Mucosa of stomach (tissue), 1 donor: ENCODE data around the gene IGF2BP1.
"Not testable (repeated sequence)": the region's sequence is repeated elsewhere in the genome, so short reads cannot be mapped to it uniquely, and the experiment has no call there.

Source experiments
- H3K27me3 ChIP-seq: one replicate; pipeline ENCODE4 v1.7.0; 2013; ENCODE audit warnings: mild to moderate bottlenecking, low read length; ENCODE audit not compliant: control insufficient read depth, insufficient read depth
- H3K36me3 ChIP-seq: one replicate; pipeline ENCODE4 v1.7.0; 2013; ENCODE audit warnings: low read length; ENCODE audit not compliant: control insufficient read depth, insufficient read depth
- H3K4me1 ChIP-seq: one replicate; pipeline ENCODE4 v1.7.0; 2013; ENCODE audit warnings: mild to moderate bottlenecking, low read length; ENCODE audit not compliant: control insufficient read depth, insufficient read depth
- H3K4me3 ChIP-seq: one replicate; pipeline ENCODE4 v1.7.0; 2013; ENCODE audit warnings: low read length
- H3K9ac ChIP-seq: one replicate; pipeline ENCODE4 v1.7.0; 2013; ENCODE audit warnings: mild to moderate bottlenecking, low read length, moderate library complexity
- H3K9me3 ChIP-seq: one replicate; pipeline ENCODE4 v1.7.0; 2013; ENCODE audit warnings: mild to moderate bottlenecking, low read length, moderate library complexity; ENCODE audit not compliant: control insufficient read depth
- donor health status: Pancreatic carcinoma.

The IGF2BP1 gene

DNA sequence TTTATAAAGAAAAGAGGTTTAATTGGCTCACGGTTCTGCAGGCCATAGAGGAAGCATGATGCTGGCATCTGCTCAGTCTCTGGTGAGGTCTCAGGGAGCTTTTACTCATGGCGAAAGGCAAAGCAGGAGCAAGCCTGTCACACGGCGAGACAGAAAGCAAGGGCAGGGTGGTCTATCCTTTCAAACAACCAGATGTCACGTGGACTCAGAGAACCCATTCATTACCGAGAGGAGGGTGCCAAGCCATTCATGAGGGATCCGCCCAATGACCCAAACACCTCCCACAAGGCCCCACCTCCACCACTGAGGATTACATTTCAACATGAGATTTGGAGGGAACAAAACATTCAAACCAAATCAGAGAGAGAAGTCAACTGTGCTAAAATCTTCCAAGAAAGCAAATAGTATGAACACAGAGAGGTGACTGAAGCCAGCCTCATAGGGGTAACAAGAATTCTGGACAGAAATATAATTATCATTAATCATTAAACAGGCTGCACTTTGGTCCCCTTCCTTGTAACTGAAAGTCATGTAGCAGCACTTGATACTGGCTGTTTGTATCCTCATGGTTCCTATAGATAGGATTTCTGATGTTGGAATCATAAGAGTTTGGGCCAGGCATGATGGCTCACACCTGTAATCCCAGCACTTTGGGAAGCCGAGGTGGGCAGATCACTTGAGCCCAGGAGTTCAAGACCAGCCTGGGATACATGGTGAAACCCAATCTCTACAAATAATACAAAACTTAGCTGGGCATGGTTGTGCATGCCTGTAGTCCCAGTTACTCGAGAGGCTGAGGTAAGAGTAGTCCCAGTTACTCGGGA lies 82.9 kb downstream of the IGF2BP1 start:
- Histone ChIP-seq H3K9me3 (no peaks in the 10 kb centered on the region), H3K4me1 (no peaks in the 10 kb centered on the region), H3K36me3 (no peaks in the 10 kb centered on the region), H3K27me3 (peaks cover 9% of the 10 kb centered on the region), H3K9ac (no peak overlapping the region), H3K4me3 (no peak overlapping the region)

DNA sequence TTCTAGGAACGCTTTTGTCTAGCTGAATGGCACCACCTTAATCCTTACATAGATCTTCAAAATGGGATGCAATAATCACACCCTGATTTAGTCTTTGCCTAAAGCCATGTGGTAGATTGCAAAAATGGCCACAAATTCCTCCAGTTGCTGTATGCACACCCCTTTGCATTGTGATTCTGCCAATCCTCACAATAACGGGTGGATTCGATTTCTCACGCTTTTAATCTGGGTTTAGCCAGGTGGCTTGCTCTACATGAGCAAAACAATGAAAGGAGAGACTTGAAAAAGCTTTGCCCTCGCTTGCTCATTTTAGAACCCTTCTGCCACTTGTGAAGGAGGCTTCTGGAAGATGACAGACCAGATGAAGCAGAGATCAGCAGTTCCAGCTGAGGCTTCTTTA lies 85.0 kb downstream of the IGF2BP1 start:
- no peak overlapping the region for H3K4me3 ChIP-seq
- H3K4me1 ChIP-seq: no peaks in the 10 kb centered on the region
- no peak overlapping the region for H3K9ac ChIP-seq
- H3K27me3 ChIP-seq: peaks cover 19% of the 10 kb centered on the region
- no peaks in the 10 kb centered on the region for H3K36me3 ChIP-seq
- no peaks in the 10 kb centered on the region for H3K9me3 ChIP-seq

DNA sequence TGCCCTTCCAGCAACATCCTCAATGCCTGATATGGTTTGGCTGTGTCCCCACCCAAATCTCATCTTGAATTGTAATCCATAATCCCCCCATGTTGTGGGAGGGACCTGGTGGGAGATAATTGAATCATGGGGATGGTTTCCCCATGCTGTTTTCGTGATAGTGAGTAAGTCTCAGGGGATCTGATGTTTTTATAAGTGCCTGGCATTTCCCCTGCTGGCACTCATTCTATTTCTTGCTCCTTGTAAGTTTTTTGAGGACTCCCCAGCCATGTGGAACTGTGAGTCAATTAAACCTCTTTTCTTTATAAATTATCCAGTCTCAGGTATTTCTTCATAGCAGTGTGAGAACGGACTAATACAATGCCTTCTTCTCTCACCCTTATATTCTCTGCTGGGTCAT lies 87.9 kb downstream of the IGF2BP1 start:
- H3K9me3 ChIP-seq, H3K4me1 ChIP-seq, H3K4me3 ChIP-seq, H3K36me3 ChIP-seq, H3K9ac ChIP-seq: not testable (repeated sequence)
- peaks cover 21% of the 10 kb centered on the region for H3K27me3 ChIP-seq

DNA sequence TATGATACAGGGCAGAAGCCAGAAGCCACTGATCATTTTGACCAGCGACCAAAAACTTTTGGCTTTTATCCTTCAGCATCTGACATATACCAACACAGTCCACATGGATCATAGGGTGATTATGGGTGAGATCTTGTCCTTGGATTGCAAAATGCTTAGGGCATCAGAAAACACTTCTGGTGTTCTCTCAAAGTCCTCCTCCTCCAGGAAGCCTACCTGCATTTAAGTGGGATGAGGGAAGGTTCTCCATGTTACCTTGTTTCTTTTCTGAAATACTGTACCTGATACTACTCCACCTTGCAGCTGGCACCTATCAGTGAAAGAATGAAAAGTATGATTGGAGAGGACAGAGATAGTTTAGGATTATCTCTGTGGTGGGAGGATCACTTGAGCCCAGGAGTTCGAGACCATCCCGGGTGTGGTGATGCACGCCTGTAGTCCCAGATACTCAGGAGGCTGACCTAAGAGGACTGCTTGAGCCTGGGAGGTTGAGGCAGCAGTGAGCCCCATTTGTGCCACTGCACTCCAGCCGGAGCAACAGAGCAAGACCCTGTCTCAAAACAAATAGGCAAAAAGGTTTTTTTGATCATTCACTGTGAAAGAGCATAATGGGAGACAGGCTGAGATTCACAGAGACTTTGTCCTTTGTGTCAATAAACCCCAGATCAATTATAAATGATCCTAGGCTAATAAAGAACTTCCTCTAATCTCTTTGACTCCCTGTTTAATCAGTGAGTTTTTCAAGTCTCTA lies 88.6 kb downstream of the IGF2BP1 start:
- peaks cover 21% of the 10 kb centered on the region for H3K27me3 ChIP-seq
- no peaks in the 10 kb centered on the region for H3K9me3 ChIP-seq
- H3K4me1 ChIP-seq: no peaks in the 10 kb centered on the region
- no peak overlapping the region for H3K4me3 ChIP-seq
- no peak overlapping the region for H3K9ac ChIP-seq
- no peaks in the 10 kb centered on the region for H3K36me3 ChIP-seq

DNA sequence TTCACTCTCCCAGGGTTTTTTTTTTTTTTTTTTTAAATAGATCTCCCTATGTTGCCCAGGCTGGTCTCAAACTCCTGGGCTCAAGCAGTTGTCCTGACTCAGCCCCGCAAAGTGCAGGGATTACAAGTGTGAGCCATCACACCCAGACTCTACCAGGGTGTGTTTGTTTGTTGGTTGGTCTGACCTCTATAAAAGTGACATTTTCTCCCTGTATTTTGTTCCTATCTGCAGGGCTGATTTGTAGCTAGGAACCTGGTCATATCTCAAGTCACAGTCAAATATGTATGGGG lies 89.1 kb downstream of the IGF2BP1 start:
- no peak overlapping the region for H3K4me3 ChIP-seq
- no peak overlapping the region for H3K9ac ChIP-seq
- peaks cover 24% of the 10 kb centered on the region for H3K27me3 ChIP-seq
- no peaks in the 10 kb centered on the region for H3K4me1 ChIP-seq
- H3K9me3 ChIP-seq: no peaks in the 10 kb centered on the region
- H3K36me3 ChIP-seq: no peaks in the 10 kb centered on the region

DNA sequence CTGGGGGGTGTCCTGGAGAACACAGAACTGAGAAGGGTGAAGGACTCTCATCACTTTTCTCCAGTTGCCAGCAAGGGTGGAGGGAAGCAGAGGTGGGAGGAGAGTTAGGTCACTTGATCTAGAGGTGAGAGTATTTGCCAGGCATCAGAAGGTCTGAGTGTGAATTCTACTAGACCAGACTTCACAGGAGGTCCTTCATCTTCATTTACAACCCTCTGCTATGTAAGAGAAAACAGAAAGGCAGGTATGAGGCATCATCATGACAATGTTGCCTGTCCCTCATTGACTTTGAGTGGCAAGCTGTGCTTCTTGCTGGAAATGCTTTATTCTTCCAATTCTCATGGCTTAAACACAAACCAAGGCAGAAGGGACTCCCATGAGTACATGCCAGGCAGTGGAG lies 89.5 kb downstream of the IGF2BP1 start:
- no peaks in the 10 kb centered on the region for H3K9me3 ChIP-seq
- no peak overlapping the region for H3K4me3 ChIP-seq
- H3K9ac ChIP-seq: no peak overlapping the region
- no peaks in the 10 kb centered on the region for H3K4me1 ChIP-seq
- no peaks in the 10 kb centered on the region for H3K36me3 ChIP-seq
- peaks cover 24% of the 10 kb centered on the region for H3K27me3 ChIP-seq

DNA sequence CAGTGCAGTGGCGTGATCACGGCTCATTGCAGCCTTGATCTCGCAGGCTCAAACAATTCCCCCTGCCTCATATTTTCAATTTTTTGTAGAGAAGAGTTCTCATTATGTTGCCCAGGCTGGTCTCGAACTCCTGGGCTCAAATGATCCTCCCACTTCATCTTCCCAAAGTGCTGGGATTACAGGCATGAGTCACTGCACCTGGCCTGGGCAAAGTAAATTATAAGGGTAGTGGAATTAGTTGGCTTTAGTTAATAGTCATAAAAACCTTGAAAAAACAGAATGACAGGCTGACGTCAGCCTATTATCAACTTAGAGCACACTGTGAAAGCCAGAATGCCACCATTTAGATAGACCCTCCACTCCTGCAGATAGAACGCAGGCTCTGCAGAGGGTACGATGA lies 91.9 kb downstream of the IGF2BP1 start:
- Histone ChIP-seq H3K9ac (no peak overlapping the region), H3K9me3 (no peaks in the 10 kb centered on the region), H3K4me3 (no peak overlapping the region), H3K27me3 (peaks cover 27% of the 10 kb centered on the region), H3K4me1 (no peaks in the 10 kb centered on the region), H3K36me3 (no peaks in the 10 kb centered on the region)

DNA sequence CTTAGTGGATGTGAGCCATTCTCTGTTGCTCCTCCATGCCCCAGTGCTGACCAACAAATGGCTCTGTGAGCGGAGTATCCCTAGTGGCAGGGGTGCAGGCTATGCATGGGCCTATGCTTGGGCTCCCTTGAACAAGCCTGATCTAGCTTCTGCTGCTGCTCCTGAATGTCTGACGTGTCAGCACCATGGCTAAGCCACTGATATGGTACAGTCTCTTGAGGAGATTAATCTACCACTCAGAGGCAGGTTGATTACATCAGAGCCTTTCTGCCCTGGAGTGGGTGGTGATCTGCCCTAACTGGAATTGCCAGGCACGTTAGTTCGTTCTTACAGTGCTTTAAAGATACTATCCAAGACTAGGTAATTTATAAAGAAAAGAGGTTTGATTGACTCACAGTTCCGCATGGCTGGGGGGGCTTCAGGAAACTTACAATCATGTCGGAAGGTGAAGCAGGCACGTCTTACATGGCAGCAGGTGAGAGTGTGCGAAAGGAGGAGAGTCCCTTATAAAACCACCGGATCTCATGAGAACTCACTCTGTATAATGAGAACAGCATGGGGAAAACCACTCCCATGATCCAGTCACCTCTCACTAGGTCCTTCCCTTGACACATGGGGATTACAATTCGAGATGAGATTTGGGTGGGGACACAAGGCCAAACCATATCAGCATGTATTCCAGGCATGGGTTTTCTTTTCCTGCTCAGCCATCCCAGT lies 93.9 kb downstream of the IGF2BP1 start:
- Histone ChIP-seq H3K9ac (no peak overlapping the region), H3K27me3 (peaks cover 20% of the 10 kb centered on the region), H3K4me1 (no peaks in the 10 kb centered on the region), H3K9me3 (no peaks in the 10 kb centered on the region), H3K36me3 (no peaks in the 10 kb centered on the region), H3K4me3 (no peak overlapping the region)

DNA sequence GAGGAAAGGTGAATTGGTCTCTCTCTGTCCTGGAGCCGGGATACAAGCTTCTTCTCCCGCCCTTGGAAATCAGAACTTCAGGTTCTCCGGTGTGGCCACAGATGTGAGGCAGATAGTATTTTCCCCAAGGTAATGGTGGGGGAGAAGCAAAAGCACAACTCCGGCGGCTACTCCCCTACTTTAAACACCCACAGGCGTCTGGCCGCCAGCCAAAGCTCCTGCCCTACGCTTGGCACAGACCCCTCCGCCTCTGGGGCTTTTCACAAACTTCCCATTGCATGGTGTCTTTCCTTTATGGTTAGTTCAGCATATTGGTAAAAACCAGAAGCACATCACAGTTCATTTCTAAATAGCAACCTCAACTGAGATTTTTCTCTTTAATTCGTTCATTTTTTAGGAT lies 95.9 kb downstream of the IGF2BP1 start:
- no peak overlapping the region for H3K9ac ChIP-seq
- H3K27me3 ChIP-seq: peaks cover 13% of the 10 kb centered on the region
- H3K4me3 ChIP-seq: no peak overlapping the region
- no peaks in the 10 kb centered on the region for H3K9me3 ChIP-seq
- H3K36me3 ChIP-seq: no peaks in the 10 kb centered on the region
- H3K4me1 ChIP-seq: no peaks in the 10 kb centered on the region

DNA sequence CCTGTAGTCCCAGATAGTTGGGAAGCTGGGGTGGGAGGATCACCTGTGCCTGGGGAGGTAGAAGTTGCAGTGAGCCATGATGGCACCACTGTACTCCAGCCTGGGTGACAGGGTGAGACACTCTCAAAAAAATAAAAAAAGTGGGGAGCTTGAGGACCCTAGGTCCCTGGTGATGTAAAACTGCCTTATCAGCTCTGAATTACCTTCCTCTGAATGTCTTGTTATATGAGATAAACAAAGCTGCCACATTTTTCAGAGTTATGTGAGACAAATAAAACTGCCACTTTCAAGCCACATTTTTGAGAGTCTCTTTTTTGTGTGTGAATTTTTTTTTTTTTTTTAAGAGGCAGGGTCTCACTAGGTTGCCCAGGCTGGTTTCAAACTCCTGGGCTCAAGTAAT lies 103.4 kb downstream of the IGF2BP1 start:
- no peak overlapping the region for H3K9ac ChIP-seq
- H3K4me1 ChIP-seq: peaks cover 12% of the 10 kb centered on the region
- H3K4me3 ChIP-seq: no peak overlapping the region
- H3K9me3 ChIP-seq: no peaks in the 10 kb centered on the region
- peaks cover 15% of the 10 kb centered on the region for H3K27me3 ChIP-seq
- no peaks in the 10 kb centered on the region for H3K36me3 ChIP-seq

DNA sequence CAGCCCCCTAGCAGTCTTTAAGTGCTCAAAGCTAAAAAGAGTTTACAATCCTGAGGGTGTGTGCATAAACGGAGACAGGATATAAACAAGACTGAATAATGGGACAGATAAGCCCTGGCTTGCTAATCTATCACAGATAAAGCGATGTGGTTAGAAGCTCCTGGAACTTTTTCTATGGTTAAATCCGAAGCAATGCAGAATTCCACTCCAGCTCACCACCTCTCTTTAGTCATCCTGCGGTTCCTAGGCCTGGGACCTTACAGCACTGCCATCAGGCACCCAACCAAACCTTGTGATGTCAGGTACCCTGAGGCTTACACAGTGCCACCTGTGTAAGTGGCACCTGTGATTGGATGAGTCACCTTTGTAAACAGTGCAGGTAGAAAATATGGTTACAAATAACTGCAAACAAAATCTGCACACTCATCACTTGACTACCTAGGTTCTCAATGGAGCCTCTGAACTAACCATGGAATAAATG lies 103.9 kb downstream of the IGF2BP1 start:
- Histone ChIP-seq H3K27me3 (peaks cover 17% of the 10 kb centered on the region), H3K9ac (no peak overlapping the region), H3K9me3 (no peaks in the 10 kb centered on the region), H3K4me1 (peaks cover 12% of the 10 kb centered on the region), H3K4me3 (no peak overlapping the region), H3K36me3 (no peaks in the 10 kb centered on the region)

DNA sequence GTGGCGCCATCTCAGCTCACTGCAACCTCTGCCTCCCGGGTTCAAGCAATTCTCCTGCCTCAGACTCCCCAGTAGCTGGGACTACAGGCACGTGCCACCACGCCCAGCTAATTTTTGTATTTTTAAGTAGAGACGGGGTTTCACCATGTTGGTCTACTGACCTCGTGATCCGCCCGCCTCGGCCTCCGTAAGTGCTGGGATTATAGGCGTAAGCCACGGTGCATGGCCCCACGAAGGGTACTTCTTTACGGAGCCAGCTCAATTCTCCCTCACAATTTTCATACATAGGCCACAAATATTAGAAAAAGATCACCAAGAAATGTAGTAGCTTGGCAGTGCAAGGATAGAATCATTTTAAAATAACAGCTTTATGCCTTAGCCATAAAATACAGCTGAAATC lies 106.2 kb downstream of the IGF2BP1 start:
- Histone ChIP-seq H3K4me1 (peaks cover 12% of the 10 kb centered on the region), H3K27me3 (peaks cover 31% of the 10 kb centered on the region)
- not testable (repeated sequence) for H3K9ac ChIP-seq, H3K9me3 ChIP-seq, H3K36me3 ChIP-seq, H3K4me3 ChIP-seq
